Right atrium auricular region (tissue), 2 donors: ENCODE data around the gene FLVCR1. TPM values are rescaled to one million over a fixed set of nuclear protein-coding genes. Genes with fewer than 3 reads are reported as not detected.
"Not testable (repeated sequence)": the region's sequence is repeated elsewhere in the genome, so short reads cannot be mapped to it uniquely, and the experiment has no call there.

Source experiments
- DNase-seq: peaks from one replicate; pipeline ENCODE4 v3.0.0-alpha.2; 2019; ENCODE audit warnings: low spot score
- H3K27ac ChIP-seq, 2 donors: fragments of 200-600 bp; sonication (generic); 1 replicate in 1 of 2; 2 replicates in 1 of 2; pipeline ENCODE4 v1.5.1; 2016 to 2019
- H3K27me3 ChIP-seq, 2 donors: fragments of 200-600 bp; sonication (generic); one replicate each; pipeline versions ENCODE4 v1.5.1 to v1.6.0; 2017 to 2019
- H3K36me3 ChIP-seq: fragments of 200-600 bp; sonication (generic); one replicate; pipeline ENCODE4 v1.5.1; 2016
- H3K4me1 ChIP-seq, 2 donors: fragments of 200-600 bp; sonication (generic); one replicate each; pipeline versions ENCODE4 v1.5.1 to v1.6.0; 2017 to 2019
- H3K4me3 ChIP-seq, 2 donors: fragments of 200-600 bp; sonication (generic); 1 replicate in 1 of 2; 2 replicates in 1 of 2; pipeline ENCODE4 v1.5.1; 2017 to 2019; ENCODE audit warnings: mild to moderate bottlenecking in 1 of 2, moderate library complexity in 1 of 2
- H3K9me3 ChIP-seq, 2 donors: fragments of 200-600 bp; sonication (generic); one replicate each; pipeline ENCODE4 v1.5.1; 2019
- total RNA-seq, 2 donors: library from RNA; depleted of rRNA; stranded (reverse); fragments of >200 nt; gene quantifications; one replicate each; pipeline ENCODE4 v1.1.0, GENCODE V29; 2016
- TF ChIP-seq, protein P1 (sequence below), 2 donors: fragments of 200-600 bp; sonication (generic); IDR thresholded peaks; one replicate each; pipeline ENCODE4 v1.5.1; 2019; ENCODE audit warnings: antibody characterized with exemption in 2 of 2

The FLVCR1 gene
- total RNA-seq, 2 donors from 2014 or later: 0.89 to 2.4 TPM

DNA sequence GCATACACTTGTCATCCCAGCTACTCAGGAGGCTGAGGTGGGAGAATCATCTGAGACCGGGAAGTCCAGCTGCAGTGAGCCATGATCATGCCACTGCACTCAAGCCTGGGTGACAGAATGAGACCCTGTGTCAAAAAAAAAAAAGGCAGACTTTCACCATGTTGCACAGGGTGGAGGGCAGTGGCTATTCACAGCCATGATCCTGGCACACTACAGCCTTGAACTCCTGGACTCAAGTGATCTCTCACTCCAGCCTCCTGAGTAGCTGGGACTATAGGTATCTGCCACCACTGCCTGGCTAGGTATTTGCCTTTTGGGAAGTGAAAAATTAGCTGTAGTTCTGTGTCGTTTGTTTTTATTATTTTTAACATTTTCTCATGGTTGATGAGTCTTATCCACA is 29.7 kb upstream of the FLVCR1 start:
- Histone ChIP-seq H3K27ac (no peak overlapping the region), H3K9me3 (peaks cover 0 to 12% of the 10 kb centered on the region in 2 donors), H3K4me1 (no peaks in the 10 kb centered on the region), H3K27me3 (no peaks in the 10 kb centered on the region), H3K4me3 (no peak overlapping the region), H3K36me3 (no peaks in the 10 kb centered on the region)
- DNase-seq: no peak
- TF ChIP-seq, protein P1, sequence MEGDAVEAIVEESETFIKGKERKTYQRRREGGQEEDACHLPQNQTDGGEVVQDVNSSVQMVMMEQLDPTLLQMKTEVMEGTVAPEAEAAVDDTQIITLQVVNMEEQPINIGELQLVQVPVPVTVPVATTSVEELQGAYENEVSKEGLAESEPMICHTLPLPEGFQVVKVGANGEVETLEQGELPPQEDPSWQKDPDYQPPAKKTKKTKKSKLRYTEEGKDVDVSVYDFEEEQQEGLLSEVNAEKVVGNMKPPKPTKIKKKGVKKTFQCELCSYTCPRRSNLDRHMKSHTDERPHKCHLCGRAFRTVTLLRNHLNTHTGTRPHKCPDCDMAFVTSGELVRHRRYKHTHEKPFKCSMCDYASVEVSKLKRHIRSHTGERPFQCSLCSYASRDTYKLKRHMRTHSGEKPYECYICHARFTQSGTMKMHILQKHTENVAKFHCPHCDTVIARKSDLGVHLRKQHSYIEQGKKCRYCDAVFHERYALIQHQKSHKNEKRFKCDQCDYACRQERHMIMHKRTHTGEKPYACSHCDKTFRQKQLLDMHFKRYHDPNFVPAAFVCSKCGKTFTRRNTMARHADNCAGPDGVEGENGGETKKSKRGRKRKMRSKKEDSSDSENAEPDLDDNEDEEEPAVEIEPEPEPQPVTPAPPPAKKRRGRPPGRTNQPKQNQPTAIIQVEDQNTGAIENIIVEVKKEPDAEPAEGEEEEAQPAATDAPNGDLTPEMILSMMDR (IDR thresholded peaks at IDR 0.05): no peak

DNA sequence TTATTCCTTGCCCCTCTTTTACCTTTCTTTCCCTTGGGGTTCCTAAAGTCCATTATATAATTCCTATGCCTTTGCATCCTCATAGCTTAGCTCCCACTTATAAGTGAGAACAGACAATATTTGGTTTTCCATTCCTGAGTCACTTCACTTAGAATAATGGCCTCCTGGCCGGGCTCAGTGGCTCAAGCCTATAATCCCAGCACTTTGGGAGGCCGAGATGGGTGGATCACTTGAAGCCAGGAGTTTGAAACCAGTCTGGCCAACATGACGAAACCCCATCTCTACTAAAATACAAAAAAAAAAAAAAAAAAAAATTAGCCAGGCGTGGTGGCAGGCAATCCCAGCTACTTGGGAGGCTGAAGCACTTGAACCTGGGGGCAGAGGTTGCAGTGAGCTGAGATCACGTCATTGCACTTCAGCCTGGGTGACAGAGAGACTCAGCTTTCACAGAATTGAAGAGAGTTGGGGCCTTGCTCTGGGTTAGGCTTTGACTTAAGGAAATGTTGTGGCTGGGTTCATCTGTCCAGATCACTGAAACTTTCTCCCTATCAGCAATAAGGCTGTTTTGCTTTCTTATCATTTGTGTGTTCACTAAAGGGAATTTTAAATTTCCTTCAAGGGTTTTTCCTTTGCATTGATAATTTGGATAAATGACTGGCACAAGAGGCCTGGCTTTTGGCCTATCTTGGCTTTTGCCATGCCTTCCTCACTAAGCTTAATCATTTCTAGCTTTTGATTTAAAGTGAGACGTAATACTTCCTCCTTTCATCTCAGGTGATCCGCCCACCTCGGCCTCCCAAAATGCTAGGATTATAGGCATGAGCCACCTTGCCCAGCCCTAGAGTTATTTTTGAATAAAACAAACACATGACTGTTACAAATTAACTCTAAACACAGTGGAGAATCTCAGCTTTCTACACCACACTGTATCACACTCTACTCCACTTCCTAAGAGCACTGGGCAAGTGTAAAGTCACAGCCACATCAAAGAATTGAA is 24.6 kb upstream of the FLVCR1 start:
- not testable (repeated sequence) for H3K27me3 ChIP-seq, H3K4me1 ChIP-seq, H3K27ac ChIP-seq

DNA sequence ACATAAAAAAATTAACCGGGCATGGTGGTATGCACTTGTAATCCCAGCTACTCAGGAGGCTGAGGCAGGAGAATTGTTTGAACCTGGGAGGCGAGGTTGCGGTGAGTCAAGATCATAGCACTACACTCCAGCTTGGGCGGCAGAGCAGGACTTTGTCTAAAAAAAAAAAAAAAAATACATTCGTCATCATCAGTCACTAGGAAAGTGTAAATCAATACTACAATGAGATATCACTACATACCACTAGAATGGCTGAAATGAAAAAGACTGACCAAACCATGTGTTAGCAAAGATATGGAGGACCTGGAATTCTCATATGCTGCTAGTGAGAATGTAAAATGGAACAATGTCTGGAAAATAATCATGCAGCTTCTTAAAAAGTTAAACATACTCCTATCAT is 19.9 kb upstream of the FLVCR1 start:
- no peaks in the 10 kb centered on the region for H3K4me1 ChIP-seq
- no peaks in the 10 kb centered on the region for H3K27me3 ChIP-seq
- no peak for DNase-seq
- no peaks in the 10 kb centered on the region for H3K9me3 ChIP-seq
- TF ChIP-seq, protein P1 (IDR thresholded peaks at IDR 0.05): no peak
- no peaks in the 10 kb centered on the region for H3K36me3 ChIP-seq
- H3K27ac ChIP-seq: no peak overlapping the region
- H3K4me3 ChIP-seq: no peak overlapping the region

More for the DNA sequence above, 24.6 kb upstream of the FLVCR1 start:
- not testable (repeated sequence) for H3K36me3 ChIP-seq, DNase-seq, H3K9me3 ChIP-seq, H3K4me3 ChIP-seq

DNA sequence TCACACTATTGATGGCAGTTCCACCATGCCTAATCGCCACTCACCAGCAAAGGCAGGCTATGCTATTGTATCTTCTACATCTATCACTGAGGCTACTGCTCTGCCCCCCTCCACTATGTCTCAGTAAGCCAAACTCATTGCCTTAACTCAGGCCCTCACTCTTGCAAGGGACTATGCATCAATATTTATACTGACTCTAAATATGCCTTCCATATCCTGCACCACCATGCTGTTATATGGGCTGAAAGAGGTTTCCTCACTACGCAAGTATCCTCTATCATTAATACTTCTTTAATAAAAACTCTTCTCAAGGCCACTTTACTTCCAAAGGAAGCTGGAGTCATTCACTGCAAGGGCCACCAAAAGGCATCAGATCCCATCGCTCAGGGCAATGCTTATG is 13.6 kb upstream of the FLVCR1 start:
- not testable (repeated sequence) for DNase-seq, H3K4me1 ChIP-seq, H3K9me3 ChIP-seq, H3K27ac ChIP-seq, H3K4me3 ChIP-seq, H3K27me3 ChIP-seq, H3K36me3 ChIP-seq

DNA sequence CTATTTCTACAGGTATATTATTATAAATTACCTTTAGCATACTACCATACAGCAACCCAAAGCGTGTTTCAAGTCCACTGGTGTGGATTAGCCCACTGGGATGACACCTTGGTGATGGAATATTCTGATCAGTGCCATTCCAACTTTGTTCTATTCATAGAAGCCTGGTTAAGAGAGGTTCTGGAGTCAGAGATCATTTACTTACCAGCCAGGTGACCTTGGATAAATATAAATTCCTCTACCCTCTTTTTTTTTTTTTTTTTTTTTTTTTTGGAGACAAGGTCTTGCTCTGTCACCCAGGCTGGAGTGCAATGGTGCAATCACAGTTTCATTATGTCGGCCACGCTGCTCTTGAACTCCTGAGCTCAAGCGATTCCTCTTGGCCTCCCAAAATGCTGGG is 10.5 kb upstream of the FLVCR1 start, which contains the start of gene SPATA45:
Gene SPATA45 (minus strand): TSS at position 101 of the 400 bp plus-strand sequence. CDS start 11,500 bp downstream, outside the sequence.
- DNase-seq: no peak
- Histone ChIP-seq H3K4me1 (no peaks in the 10 kb centered on the region), H3K27ac (no peak within 1 kb of the TSS), H3K36me3 (no peaks in the 10 kb centered on the region), H3K4me3 (no peak within 1 kb of the TSS), H3K27me3 (no peaks in the 10 kb centered on the region), H3K9me3 (no peaks in the 10 kb centered on the region)
- TF ChIP-seq, protein P1 (IDR thresholded peaks at IDR 0.05): no peak

DNA sequence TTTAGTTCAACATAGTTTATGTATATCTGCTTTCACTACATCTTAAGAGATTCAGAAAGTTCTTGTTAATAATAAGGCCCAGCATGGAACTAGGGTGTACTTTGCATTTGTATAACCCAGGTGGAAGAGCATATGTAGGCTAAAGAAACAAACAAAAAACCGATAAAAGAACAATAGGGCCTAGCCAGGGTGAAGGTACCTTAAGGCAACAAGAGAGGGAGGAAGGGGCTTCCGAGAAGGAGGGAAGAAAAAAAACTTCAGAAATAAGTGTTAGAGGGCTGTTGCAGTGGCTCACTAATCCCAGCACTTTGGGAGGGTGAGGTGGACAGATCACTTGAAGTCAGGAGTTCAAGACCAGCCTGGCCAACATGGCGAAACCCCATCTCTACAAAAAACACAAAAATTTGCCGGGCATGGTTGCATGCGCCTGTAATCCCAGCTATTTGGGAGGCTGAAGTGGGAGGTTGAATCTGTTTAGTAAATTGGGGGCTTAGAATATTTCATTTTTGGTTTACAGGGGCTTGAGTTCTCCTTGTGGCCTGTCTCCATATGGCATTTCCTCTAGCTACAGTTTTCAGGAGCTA is 5.9 kb upstream of the FLVCR1 start:
- Histone ChIP-seq H3K9me3 (no peaks in the 10 kb centered on the region), H3K27me3 (no peaks in the 10 kb centered on the region), H3K4me3 (no peak overlapping the region), H3K27ac (no peak overlapping the region), H3K4me1 (peaks cover 0 to 6% of the 10 kb centered on the region in 2 donors), H3K36me3 (no peaks in the 10 kb centered on the region)
- no peak for DNase-seq
- TF ChIP-seq, protein P1 (IDR thresholded peaks at IDR 0.05): no peak
